Testis (tissue), 3 donors: ENCODE measurements around the gene PUM1. TPM values are rescaled to one million over a fixed set of nuclear protein-coding genes. Genes with fewer than 3 reads are reported as not detected.

Experiments used
- DNase-seq: peaks from one replicate; pipeline ENCODE4 v3.0.0-alpha.2; 2019
- H3K27ac ChIP-seq, 2 donors: fragments of 200-600 bp; sonication (generic); one replicate each; pipeline ENCODE4 v1.5.1; 2019
- H3K27me3 ChIP-seq: fragments of 200-600 bp; sonication (generic); one replicate; pipeline ENCODE4 v1.5.1; 2019
- H3K36me3 ChIP-seq: fragments of 200-600 bp; sonication (generic); one replicate; pipeline ENCODE4 v1.5.1; 2017; ENCODE audit warnings: low read depth; ENCODE audit errors: missing control alignments
- H3K4me1 ChIP-seq: fragments of 200-600 bp; sonication (generic); one replicate; pipeline ENCODE4 v1.5.1; 2019
- H3K4me3 ChIP-seq, 2 donors: fragments of 200-600 bp; sonication (generic); one replicate each; pipeline ENCODE4 v1.5.1; 2017 to 2019
- H3K9me3 ChIP-seq: fragments of 200-600 bp; sonication (generic); one replicate; pipeline ENCODE4 v1.5.1; 2017
- CTCF ChIP-seq, 3 experiments: fragments of 450-650 bp in 2 of 3; fragments of 200-600 bp in 1 of 3; sonication (generic) in 1 of 3; IDR thresholded peaks; one replicate each; pipeline ENCODE4 v1.5.1; 2016 to 2019; ENCODE audit warnings: antibody characterized with exemption in 3 of 3, mild to moderate bottlenecking in 2 of 3, moderate library complexity in 1 of 3
- POLR2A ChIP-seq: fragments of 450-650 bp; IDR thresholded peaks from one replicate; pipeline ENCODE4 v1.6.1; 2017; ENCODE audit warnings: antibody characterized with exemption, mild to moderate bottlenecking, moderate library complexity
- WGBS, 2 donors: methylation state at CpG; one replicate each; pipeline ENCODE4 v1.1.5; 2018; 5-methylcytosine and 5-hydroxymethylcytosine counted together
- intact Hi-C: fragments of 100-400 bp; cut with DNase I; formaldehyde crosslinking; loops from one replicate; pipeline ENCODE4 v1.15.1; 2023; ENCODE audit warnings: low total_unique reads
- polyA plus RNA-seq: library from polyadenylated mRNA; stranded (reverse); fragments of 350-450 nt; fragmentation: Illumina TruSeq; extraction: RNeasy Lipid Tissue Mini Kit (QIAGEN cat#74804); gene quantifications from one replicate; pipeline ENCODE4 v1.2.3, GENCODE V29; 2014; ENCODE audit warnings: low read depth, low replicate concordance; ENCODE audit not compliant: insufficient read depth
- total RNA-seq, 2 donors: library from RNA; depleted of rRNA; stranded (reverse); fragments of >200 nt; gene quantifications; one replicate each; pipeline ENCODE4 v1.2.3, GENCODE V29; 2016

PUM1 gene
- total and polyA plus RNA-seq, 3 donors from 2014 or later, result 41.3 to 89.0 (median 70.5) TPM

- no peak for DNase-seq
- Histone ChIP-seq H3K36me3 (no peaks in the 10 kb centered on the region), H3K27me3 (no peaks in the 10 kb centered on the region), H3K4me3 (no peak overlapping the region), H3K9me3 (no peaks in the 10 kb centered on the region), H3K27ac (no peak overlapping the region), H3K4me1 (no peaks in the 10 kb centered on the region)
- intact Hi-C loops, result no loop called here
- WGBS, 2 donors, result 80 to 82% methylated on average over 5 of the region's 5 CpGs
- no peak for TF ChIP-seq POLR2A
- TF ChIP-seq CTCF (IDR thresholded peaks at IDR 0.05), result no peak
These were observed 34.0 kb downstream of the PUM1 start for GRCh38 chr1:31031330-31032143.

GRCh38 chr1:31029026-31029425 is 36.5 kb downstream of the PUM1 start:
- TF ChIP-seq CTCF (IDR thresholded peaks at IDR 0.05) (no peak), POLR2A (no peak)
- Histone ChIP-seq H3K4me3 (no peak overlapping the region), H3K27ac (no peak overlapping the region), H3K4me1 (no peaks in the 10 kb centered on the region), H3K36me3 (no peaks in the 10 kb centered on the region), H3K9me3 (no peaks in the 10 kb centered on the region), H3K27me3 (no peaks in the 10 kb centered on the region)
- no peak for DNase-seq
- intact Hi-C loops, result no loop called here

GRCh38 chr1:31027693-31028526 is 37.6 kb downstream of the PUM1 start:
- WGBS, 2 donors, result 75% methylated on average over 3 of the region's 3 CpGs
- no peaks in the 10 kb centered on the region for H3K27me3 ChIP-seq
- H3K36me3 ChIP-seq, result no peaks in the 10 kb centered on the region
- H3K4me1 ChIP-seq, result no peaks in the 10 kb centered on the region
- H3K9me3 ChIP-seq, result no peaks in the 10 kb centered on the region
- no peak overlapping the region for H3K4me3 ChIP-seq
- H3K27ac ChIP-seq, result no peak overlapping the region
- DNase-seq, result no peak
- TF ChIP-seq CTCF (IDR thresholded peaks at IDR 0.05) (no peak), POLR2A (no peak)
- intact Hi-C loops, result no loop called here

DNA sequence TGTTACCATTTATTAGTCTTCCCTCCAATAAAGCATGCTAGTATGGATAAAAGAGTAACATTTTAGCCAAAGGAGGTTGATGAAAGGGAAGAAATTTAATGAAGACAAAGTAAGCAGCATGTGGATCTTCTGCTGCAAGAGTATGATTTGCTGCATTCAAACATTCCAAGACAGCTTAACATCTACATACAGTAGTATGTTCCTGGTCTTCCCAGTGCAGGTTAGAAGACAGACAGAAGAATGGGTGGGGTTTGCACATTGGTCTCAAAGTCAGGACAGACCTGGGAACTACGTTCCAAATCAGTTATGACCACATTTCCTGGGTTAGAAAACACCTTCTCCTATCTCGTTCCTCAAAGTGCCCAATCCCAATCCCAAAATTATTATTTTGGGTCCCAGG is 43.3 kb downstream of the PUM1 start:
- Histone ChIP-seq H3K4me3 (no peak overlapping the region), H3K9me3 (no peaks in the 10 kb centered on the region), H3K4me1 (no peaks in the 10 kb centered on the region), H3K27me3 (no peaks in the 10 kb centered on the region), H3K36me3 (no peaks in the 10 kb centered on the region), H3K27ac (no peak overlapping the region)
- DNase-seq, result no peak
- WGBS, 2 donors, result 45 to 63% methylated on average over 2 of the region's 2 CpGs
- TF ChIP-seq POLR2A, result no peak
- TF ChIP-seq CTCF (IDR thresholded peaks at IDR 0.05), result no peak
- intact Hi-C loops, result no loop called here
